GM19099 (cell line): ENCODE results near the gene TMEM59L.

Experiments used
- POLR2A ChIP-seq: IDR thresholded peaks from 3 replicates; pipeline ENCODE4 v1.6.1; 2011; ENCODE audit warnings: low read depth; ENCODE audit not compliant: insufficient read length; ENCODE audit errors: extremely low read depth

TMEM59L gene

GRCh38 chr19:18644196-18645034 is 31.7 kb downstream of the TMEM59L start:
- TF ChIP-seq POLR2A = no peak

GRCh38 chr19:18645035-18645511 is 32.4 kb downstream of the TMEM59L start:
- TF ChIP-seq POLR2A = no peak

- no peak for TF ChIP-seq POLR2A
Measured at GRCh38 chr19:18646535-18647370, 34.1 kb downstream of the TMEM59L start.

DNA sequence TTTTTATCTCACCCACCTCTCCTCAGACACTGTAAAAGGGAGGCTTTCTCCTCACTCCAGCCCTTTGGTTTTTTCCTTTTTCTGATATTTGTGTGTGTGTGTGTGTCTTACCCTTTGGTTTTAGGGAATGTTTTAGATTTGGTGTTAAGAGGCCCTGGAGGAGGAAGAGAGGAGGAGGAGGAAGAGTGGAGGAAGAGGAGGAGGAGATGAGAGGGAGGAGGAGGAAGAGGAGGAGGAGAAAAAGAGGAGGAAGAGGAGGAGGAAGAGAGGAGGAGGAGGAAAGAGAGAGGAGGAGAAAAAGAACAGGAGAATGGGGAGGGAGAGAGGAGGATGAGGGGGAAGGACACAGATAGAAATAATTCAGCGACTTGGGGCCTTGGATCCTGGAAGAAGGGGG is 34.7 kb downstream of the TMEM59L start:
- TF ChIP-seq POLR2A = no peak

GRCh38 chr19:18647807-18648206 is 35.1 kb downstream of the TMEM59L start:
- TF ChIP-seq POLR2A = no peak

GRCh38 chr19:18648973-18649315 is 36.3 kb downstream of the TMEM59L start:
- no peak for TF ChIP-seq POLR2A

- no peak for TF ChIP-seq POLR2A
Measured at GRCh38 chr19:18649371-18650020, 36.8 kb downstream of the TMEM59L start.

- no peak for TF ChIP-seq POLR2A
Measured at GRCh38 chr19:18650021-18650390, 37.3 kb downstream of the TMEM59L start.

- no peak for TF ChIP-seq POLR2A
Measured at GRCh38 chr19:18650468-18651041, 37.9 kb downstream of the TMEM59L start.

GRCh38 chr19:18651300-18651699 is 38.6 kb downstream of the TMEM59L start:
- no peak for TF ChIP-seq POLR2A

DNA sequence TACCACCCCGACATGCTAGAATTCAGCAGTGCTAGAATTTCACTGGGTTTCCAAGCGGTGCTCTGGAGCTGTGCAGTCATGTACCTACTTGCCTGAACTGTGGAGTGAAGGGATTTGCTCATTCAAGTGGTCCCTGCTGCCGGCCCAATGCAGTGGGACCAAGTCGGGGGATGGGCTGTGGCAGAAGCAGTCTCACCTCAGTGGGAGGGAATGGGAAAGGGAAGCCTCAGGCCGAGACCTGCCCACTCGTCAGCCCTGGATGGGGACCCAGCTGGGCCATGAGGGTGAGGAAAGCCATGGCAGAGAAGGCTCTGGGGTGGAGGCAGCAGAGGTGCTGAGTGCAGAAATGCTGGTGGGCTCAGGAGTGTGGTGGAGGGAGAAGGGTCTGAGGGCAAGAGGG is 39.1 kb downstream of the TMEM59L start:
- no peak for TF ChIP-seq POLR2A

DNA sequence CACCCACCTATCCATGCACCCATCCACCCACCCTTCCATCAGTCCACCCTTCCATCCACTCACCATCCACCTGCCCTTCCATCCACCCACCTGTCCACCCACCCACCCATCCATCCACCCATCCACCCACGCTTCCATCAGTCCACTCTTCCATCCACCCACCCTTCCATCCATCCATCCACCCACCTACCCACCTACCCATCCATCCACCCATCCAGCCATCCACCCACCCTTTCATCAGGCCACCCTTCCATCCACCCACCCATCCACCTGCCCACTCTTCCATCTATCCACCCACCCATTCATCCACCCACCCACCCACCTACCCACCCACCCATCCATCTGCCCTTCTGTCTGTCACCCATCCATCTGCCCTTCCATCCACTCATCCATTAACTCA is 41.2 kb downstream of the TMEM59L start:
- TF ChIP-seq POLR2A = no peak

- no peak for TF ChIP-seq POLR2A
Measured at GRCh38 chr19:18654469-18654868, 41.8 kb downstream of the TMEM59L start.

- TF ChIP-seq POLR2A = no peak
Measured at GRCh38 chr19:18655173-18655844, 42.6 kb downstream of the TMEM59L start.
